ENCODE data around the gene STK38L. TPM values are rescaled to one million over a fixed set of nuclear protein-coding genes. Genes with fewer than 3 reads are reported as not detected.
A peak's percentile ranks its signal among the peaks of the same experiment; 100 is the strongest.

The STK38L gene
- total and polyA plus RNA-seq, 10 donors = 6.4 to 39.8 (median 26.3) TPM

GRCh38 chr12:27332407-27332713 lies 88.3 kb downstream of the STK38L start:
- peaks cover 0 to 49% (median 20%) of the 10 kb centered on the region in 7 donors for H3K27me3 ChIP-seq (replicated peaks in 1 of 7)
- no peak for TF ChIP-seq CTCF (IDR thresholded peaks at IDR 0.05 in 8 of 11, conservative IDR thresholded peaks at IDR 0.05 in 3 of 11)
- TF ChIP-seq POLR2AphosphoS5 (IDR thresholded peaks at IDR 0.05) = no peak
- TF ChIP-seq POLR2A (IDR thresholded peaks at IDR 0.05) = no peak
- WGBS, 5 donors = 10 to 34% (median 11%) methylated on average over 10 of the region's 10 CpGs
- H3K9me3 ChIP-seq = no peaks in the 10 kb centered on the region
- peaks cover 4 to 30% (median 19%) of the 10 kb centered on the region in 6 donors for H3K4me1 ChIP-seq
- peaks cover 0 to 6% (median 0%) of the 10 kb centered on the region in 6 donors for H3K36me3 ChIP-seq
- DNase-seq = no peak
- no peak overlapping the region for H3K27ac ChIP-seq
- intact Hi-C loops (cut with DNase I; ENCODE audit: low total_unique reads) = no loop called here
- peak overlapping the region; percentile 57 to 92 (median 72) for H3K4me3 ChIP-seq

GRCh38 chr12:27332714-27333402 lies 88.8 kb downstream of the STK38L start, which contains the start of gene BMAL2:
TSS of gene BMAL2 (plus strand) at chr12:27332836. CDS start at chr12:27333073, 237 bp downstream.
- intact Hi-C loops (cut with DNase I; ENCODE audit: low total_unique reads) = no loop called here
- Histone ChIP-seq H3K4me1 (peaks cover 4 to 30% (median 19%) of the 10 kb centered on the region in 6 donors), H3K4me3 (peak within 1 kb of the TSS; percentile 57 to 92 (median 72)), H3K27ac (peak within 1 kb of the TSS in 1 of 8 donors; percentile 13), H3K27me3 (replicated peaks in 1 of 7) (peaks cover 0 to 49% (median 20%) of the 10 kb centered on the region in 7 donors), H3K9me3 (no peaks in the 10 kb centered on the region), H3K36me3 (peaks cover 0 to under 1% (median 0%) of the 10 kb centered on the region in 6 donors)
- TF ChIP-seq CTCF (IDR thresholded peaks at IDR 0.05 in 8 of 11, conservative IDR thresholded peaks at IDR 0.05 in 3 of 11) (no peak), POLR2AphosphoS5 (IDR thresholded peaks at IDR 0.05) (peak in 1 of 3 donors; percentile 18)
- WGBS, 5 donors = 0 to 1% (median 1%) methylated on average over 11 to 95 of the region's 96 CpGs
- DNase-seq = peak; percentile 83

- no peaks in the 10 kb centered on the region for H3K36me3 ChIP-seq
- TF ChIP-seq POLR2AphosphoS5 (IDR thresholded peaks at IDR 0.05) (peak in 2 of 3 donors; percentile 24 to 43), CTCF (IDR thresholded peaks at IDR 0.05 in 8 of 11, conservative IDR thresholded peaks at IDR 0.05 in 3 of 11) (no peak)
- peak overlapping the region in 1 of 8 donors; percentile 13 for H3K27ac ChIP-seq
- peaks cover 0 to 49% (median 20%) of the 10 kb centered on the region in 7 donors for H3K27me3 ChIP-seq (replicated peaks in 1 of 7)
- intact Hi-C loops (cut with DNase I; ENCODE audit: low total_unique reads) = no loop called here
- H3K9me3 ChIP-seq = no peaks in the 10 kb centered on the region
- DNase-seq = peak; percentile 89
- 1 to 4% (median 1%) methylated on average over 19 to 40 of the region's 40 CpGs for WGBS, 5 donors
- H3K4me1 ChIP-seq = peaks cover 4 to 30% (median 19%) of the 10 kb centered on the region in 6 donors
- H3K4me3 ChIP-seq = peak overlapping the region; percentile 57 to 92 (median 72)
Measured at GRCh38 chr12:27333403-27334009, 89.4 kb downstream of the STK38L start.

All from spleen (tissue), 11 donors.